Neural cell (in vitro differentiated cells): ENCODE measurements around the gene PTPRT. TPM values are rescaled to one million over a fixed set of nuclear protein-coding genes. Genes with fewer than 3 reads are reported as not detected.

Experiments used
- H2AFZ ChIP-seq: fragments of 200-600, 300-800 bp; sonication (generic), shearing (Covaris generic); 2 replicates; pipeline ENCODE4 v1.6.0; 2014; ENCODE audit warnings: low read depth, mild to moderate bottlenecking, antibody characterized with exemption, low read length, moderate library complexity
- H3F3A ChIP-seq: fragments of 200-600 bp; shearing (Covaris generic); 2 replicates; pipeline ENCODE4 v1.6.1; 2016; ENCODE audit warnings: mild to moderate bottlenecking, moderate library complexity, mixed read lengths, antibody characterized with exemption, low read length; ENCODE audit not compliant: insufficient read depth, poor library complexity, severe bottlenecking
- H3K27ac ChIP-seq: fragments of 200-600, 300-800 bp; sonication (generic), shearing (Covaris generic); 2 replicates; pipeline ENCODE4 v1.5.1; 2014; ENCODE audit warnings: mild to moderate bottlenecking, low read length, moderate library complexity
- H3K27me3 ChIP-seq: fragments of 300-800, 200-600 bp; sonication (generic), shearing (Covaris generic); 2 replicates; pipeline ENCODE4 v1.6.0; 2014; ENCODE audit warnings: mild to moderate bottlenecking, low read depth, low read length, moderate library complexity; ENCODE audit not compliant: insufficient read depth
- H3K36me3 ChIP-seq: fragments of 300-800, 200-600 bp; sonication (generic), shearing (Covaris generic); 2 replicates; pipeline ENCODE4 v1.5.1; 2014; ENCODE audit warnings: mild to moderate bottlenecking, antibody characterized with exemption, low read length, moderate library complexity; ENCODE audit not compliant: insufficient read depth
- H3K4me2 ChIP-seq: fragments of 300-800, 200-600 bp; sonication (generic), shearing (Covaris generic); 2 replicates; pipeline ENCODE4 v1.6.0; 2014; ENCODE audit warnings: mild to moderate bottlenecking, low read length
- H3K4me3 ChIP-seq: fragments of 300-800, 200-600 bp; sonication (generic), shearing (Covaris generic); 2 replicates; pipeline ENCODE4 v1.5.1; 2014; ENCODE audit warnings: mild to moderate bottlenecking, low read length, moderate library complexity
- H3K79me2 ChIP-seq: fragments of 200-600 bp; shearing (Covaris generic); replicated peaks from 2 replicates; pipeline ENCODE4 v1.6.0; 2014; ENCODE audit warnings: mild to moderate bottlenecking, low read length, moderate library complexity; ENCODE audit not compliant: insufficient read depth
- H3K9ac ChIP-seq: fragments of 300-800, 200-600 bp; sonication (generic), shearing (Covaris generic); 2 replicates; pipeline ENCODE4 v1.6.1; 2016; ENCODE audit warnings: mild to moderate bottlenecking, low read length, mixed read lengths
- H3K9me2 ChIP-seq: fragments of 200-600 bp; shearing (Covaris generic); 2 replicates; pipeline ENCODE4 v1.6.1; 2016; ENCODE audit warnings: mild to moderate bottlenecking, low read length, mixed read lengths; ENCODE audit not compliant: insufficient read depth
- H3K9me3 ChIP-seq: fragments of 200-600, 300-800 bp; sonication (generic), shearing (Covaris generic); 2 replicates; pipeline ENCODE4 v1.6.1; 2016; ENCODE audit warnings: mild to moderate bottlenecking, mixed run types, low read length, moderate library complexity, mixed read lengths
- H4K20me1 ChIP-seq: fragments of 200-600 bp; shearing (Covaris generic); 2 replicates; pipeline ENCODE4 v1.6.1; 2016; ENCODE audit warnings: mild to moderate bottlenecking, mixed run types; ENCODE audit not compliant: insufficient read depth
- CTCF ChIP-seq: fragments of 450-650 bp; IDR thresholded peaks from 2 replicates; pipeline ENCODE4 v1.5.1; 2014; ENCODE audit warnings: antibody characterized with exemption, mild to moderate bottlenecking, moderate library complexity; ENCODE audit not compliant: poor library complexity, severe bottlenecking
- EZH2 ChIP-seq: fragments of 200-600, 300-800 bp; shearing (Covaris generic), sonication (generic); IDR thresholded peaks from 2 replicates; pipeline ENCODE4 v1.6.1; 2014; ENCODE audit warnings: antibody characterized with exemption, low read length, borderline replicate concordance, mild to moderate bottlenecking; ENCODE audit not compliant: insufficient read depth, poor library complexity, severe bottlenecking
- MXI1 ChIP-seq: fragments of 450-650 bp; conservative IDR thresholded peaks from 2 replicates; pipeline ENCODE4 v1.6.1; 2014; ENCODE audit warnings: antibody characterized with exemption, mild to moderate bottlenecking; ENCODE audit not compliant: poor library complexity, severe bottlenecking
- POLR2AphosphoS5 ChIP-seq: IDR thresholded peaks from 2 replicates; pipeline ENCODE4 v1.6.1; 2012
- RAD21 ChIP-seq: fragments of 450-650 bp; conservative IDR thresholded peaks from 2 replicates; pipeline ENCODE4 v1.6.1; 2014; ENCODE audit warnings: antibody characterized with exemption, mild to moderate bottlenecking, moderate library complexity
- REST ChIP-seq: IDR thresholded peaks from 2 replicates; pipeline ENCODE4 v1.6.1; 2012; ENCODE audit warnings: borderline replicate concordance
- SMC3 ChIP-seq: fragments of 450-650 bp; conservative IDR thresholded peaks from 2 replicates; pipeline ENCODE4 v1.6.1; 2014; ENCODE audit warnings: antibody characterized with exemption, mild to moderate bottlenecking, moderate library complexity; ENCODE audit not compliant: poor library complexity
- TAF1 ChIP-seq: IDR thresholded peaks from 2 replicates; pipeline ENCODE4 v1.6.1; 2012; ENCODE audit warnings: low read depth
- polyA plus RNA-seq: library from polyadenylated mRNA; depleted of rRNA; stranded (reverse); fragments of >200 nt; gene quantifications from 2 replicates; pipeline ENCODE4 v1.2.3, GENCODE V29; 2014

Gene PTPRT
- polyA plus RNA-seq, 1 donor from 2014 or later: 9.2 TPM

- H4K20me1 ChIP-seq: no peaks in the 10 kb centered on the region
Observed at GRCh38 chr20:42886801-42887200, 302.9 kb downstream of the PTPRT start.

GRCh38 chr20:42886046-42886445 is 303.7 kb downstream of the PTPRT start:
- no peak overlapping the region for H3K4me2 ChIP-seq
- H4K20me1 ChIP-seq: no peaks in the 10 kb centered on the region
- no peaks in the 10 kb centered on the region for H3K9me3 ChIP-seq
- no peak overlapping the region for H3K9ac ChIP-seq
- H2AFZ ChIP-seq: no peak overlapping the region
- H3K27me3 ChIP-seq: no peaks in the 10 kb centered on the region
- H3K27ac ChIP-seq: no peak overlapping the region
- H3K9me2 ChIP-seq: no peaks in the 10 kb centered on the region
- H3K4me3 ChIP-seq: no peak overlapping the region
- no peaks in the 10 kb centered on the region for H3F3A ChIP-seq
- no peaks in the 10 kb centered on the region for H3K36me3 ChIP-seq
- H3K79me2 ChIP-seq: no peaks in the 10 kb centered on the region
- no peak for TF ChIP-seq REST
- no peak for TF ChIP-seq POLR2AphosphoS5
- no peak for TF ChIP-seq EZH2
- TF ChIP-seq MXI1: no peak
- no peak for TF ChIP-seq TAF1
- no peak for TF ChIP-seq CTCF
- no peak for TF ChIP-seq SMC3

More at GRCh38 chr20:42886801-42887200, 302.9 kb downstream of the PTPRT start:
- Histone ChIP-seq H2AFZ (no peak overlapping the region), H3K79me2 (no peaks in the 10 kb centered on the region), H3F3A (no peaks in the 10 kb centered on the region), H3K9ac (no peak overlapping the region), H3K9me3 (no peaks in the 10 kb centered on the region), H3K27me3 (no peaks in the 10 kb centered on the region), H3K4me2 (no peak overlapping the region), H3K36me3 (no peaks in the 10 kb centered on the region), H3K4me3 (no peak overlapping the region), H3K27ac (no peak overlapping the region), H3K9me2 (no peaks in the 10 kb centered on the region)
- TF ChIP-seq SMC3: no peak
- no peak for TF ChIP-seq POLR2AphosphoS5
- no peak for TF ChIP-seq MXI1
- TF ChIP-seq RAD21: no peak
- no peak for TF ChIP-seq CTCF
- TF ChIP-seq EZH2: no peak
- TF ChIP-seq REST: no peak
- TF ChIP-seq TAF1: no peak
